ENCODE data around the gene NPBWR2.

NPBWR2 gene

GRCh38 chr20:64116541-64117431, 9.4 kb upstream of the NPBWR2 start:
- no peak for DNase-seq

GRCh38 chr20:64116016-64116415, 8.7 kb upstream of the NPBWR2 start:
- DNase-seq: no peak

GRCh38 chr20:64115171-64115911, 8.0 kb upstream of the NPBWR2 start:
- DNase-seq: peak; percentile 34

- no peak for DNase-seq
Observed at GRCh38 chr20:64114356-64114971, 7.1 kb upstream of the NPBWR2 start.

- DNase-seq: no peak
Observed at GRCh38 chr20:64113796-64114355, 6.5 kb upstream of the NPBWR2 start.

GRCh38 chr20:64113444-64113775, 6.0 kb upstream of the NPBWR2 start:
- DNase-seq: no peak

GRCh38 chr20:64112691-64113443, 5.5 kb upstream of the NPBWR2 start:
- DNase-seq: no peak

- DNase-seq: no peak
Observed at GRCh38 chr20:64111841-64112641, 4.7 kb upstream of the NPBWR2 start.

- DNase-seq: no peak
Observed at GRCh38 chr20:64110411-64111068, 3.2 kb upstream of the NPBWR2 start.

GRCh38 chr20:64109831-64110391, 2.5 kb upstream of the NPBWR2 start:
- DNase-seq: no peak

- DNase-seq: no peak
Observed at GRCh38 chr20:64108731-64109681, 1.6 kb upstream of the NPBWR2 start.

GRCh38 chr20:64107736-64108457, 532 bp upstream of the NPBWR2 start:
- no peak for DNase-seq

- no peak for DNase-seq
Observed at GRCh38 chr20:64106435-64106961, 867 bp downstream of the NPBWR2 start.

- DNase-seq: no peak
Observed at GRCh38 chr20:64105846-64106434, 1.4 kb downstream of the NPBWR2 start.

GRCh38 chr20:64104667-64105451, 2.5 kb downstream of the NPBWR2 start:
- DNase-seq: no peak

- DNase-seq: no peak
Observed at GRCh38 chr20:64103871-64104666, 3.3 kb downstream of the NPBWR2 start.

All from NCI-H146 (cell line).